ENCODE results near the gene KCTD16.

Gene KCTD16

GRCh38 chr5:144170276-144171024 is at the start of gene KCTD16, which contains the start of gene YIPF5:
TSS of gene KCTD16 (plus strand) at chr5:144170873.
TSS of gene YIPF5 (minus strand) at chr5:144170659. CDS start at chr5:144169955, 704 bp downstream.
- Histone ChIP-seq H3K9me3 (ENCODE audit: control insufficient read depth, insufficient read depth, low read length) (no peaks in the 10 kb centered on the region), H3K36me3 (ENCODE audit: control insufficient read depth, insufficient read depth, low read length) (no peaks in the 10 kb centered on the region), H3K27ac (ENCODE audit: low read length) (no peak within 1 kb of the TSS), H3K4me3 (ENCODE audit: low read length) (peak within 1 kb of the TSS; percentile 96; the same call in 1 of the 2 replicates), H3K4me1 (ENCODE audit: control insufficient read depth, insufficient read depth, low read length) (no peaks in the 10 kb centered on the region), H3K27me3 (ENCODE audit: control insufficient read depth, insufficient read depth, low read length) (no peaks in the 10 kb centered on the region)
- no CpG with 5 or more reads among the region's 39 CpGs for WGBS (ENCODE audit: insufficient coverage, insufficient read length)
- DNase-seq (ENCODE audit: low read depth, low spot score) = peak; percentile 95

GRCh38 chr5:144121577-144121976 is 49.1 kb upstream of the KCTD16 start:
- H3K36me3 ChIP-seq (ENCODE audit: control insufficient read depth, insufficient read depth, low read length) = no peaks in the 10 kb centered on the region
- 100% methylated on average over 1 of the region's 1 CpG for WGBS (ENCODE audit: insufficient coverage, insufficient read length)

GRCh38 chr5:144122081-144122480 is 48.6 kb upstream of the KCTD16 start:
- no peak overlapping the region for H3K4me3 ChIP-seq (ENCODE audit: low read length)
- no peaks in the 10 kb centered on the region for H3K9me3 ChIP-seq (ENCODE audit: control insufficient read depth, insufficient read depth, low read length)
- no peaks in the 10 kb centered on the region for H3K36me3 ChIP-seq (ENCODE audit: control insufficient read depth, insufficient read depth, low read length)
- no peak overlapping the region for H3K27ac ChIP-seq (ENCODE audit: low read length)
- no peak for DNase-seq (ENCODE audit: low read depth, low spot score)
- no CpG with 5 or more reads among the region's 2 CpGs for WGBS (ENCODE audit: insufficient coverage, insufficient read length)
- H3K4me1 ChIP-seq (ENCODE audit: control insufficient read depth, insufficient read depth, low read length) = peaks cover 4% of the 10 kb centered on the region; the same call in 1 of the 2 replicates
- H3K27me3 ChIP-seq (ENCODE audit: control insufficient read depth, insufficient read depth, low read length) = no peaks in the 10 kb centered on the region

More at GRCh38 chr5:144121577-144121976, 49.1 kb upstream of the KCTD16 start:
- peaks cover 4% of the 10 kb centered on the region; the same call in 1 of the 2 replicates for H3K4me1 ChIP-seq (ENCODE audit: control insufficient read depth, insufficient read depth, low read length)
- no peaks in the 10 kb centered on the region for H3K9me3 ChIP-seq (ENCODE audit: control insufficient read depth, insufficient read depth, low read length)
- no peak for DNase-seq (ENCODE audit: low read depth, low spot score)
- no peak overlapping the region for H3K4me3 ChIP-seq (ENCODE audit: low read length)
- no peaks in the 10 kb centered on the region for H3K27me3 ChIP-seq (ENCODE audit: control insufficient read depth, insufficient read depth, low read length)
- no peak overlapping the region for H3K27ac ChIP-seq (ENCODE audit: low read length)

GRCh38 chr5:144122641-144123040 is 48.0 kb upstream of the KCTD16 start:
- Histone ChIP-seq H3K36me3 (ENCODE audit: control insufficient read depth, insufficient read depth, low read length) (no peaks in the 10 kb centered on the region), H3K27ac (ENCODE audit: low read length) (no peak overlapping the region), H3K4me3 (ENCODE audit: low read length) (no peak overlapping the region), H3K4me1 (ENCODE audit: control insufficient read depth, insufficient read depth, low read length) (peaks cover 4% of the 10 kb centered on the region; the same call in 1 of the 2 replicates), H3K27me3 (ENCODE audit: control insufficient read depth, insufficient read depth, low read length) (no peaks in the 10 kb centered on the region), H3K9me3 (ENCODE audit: control insufficient read depth, insufficient read depth, low read length) (no peaks in the 10 kb centered on the region)
- no CpG with 5 or more reads among the region's 3 CpGs for WGBS (ENCODE audit: insufficient coverage, insufficient read length)
- DNase-seq (ENCODE audit: low read depth, low spot score) = no peak

GRCh38 chr5:144125163-144125726 is 45.4 kb upstream of the KCTD16 start:
- no peaks in the 10 kb centered on the region for H3K36me3 ChIP-seq (ENCODE audit: control insufficient read depth, insufficient read depth, low read length)
- peak; percentile 1 for DNase-seq (ENCODE audit: low read depth, low spot score)
- no peaks in the 10 kb centered on the region for H3K9me3 ChIP-seq (ENCODE audit: control insufficient read depth, insufficient read depth, low read length)
- H3K4me1 ChIP-seq (ENCODE audit: control insufficient read depth, insufficient read depth, low read length) = peaks cover 4% of the 10 kb centered on the region; the same call in 1 of the 2 replicates
- no peak overlapping the region for H3K4me3 ChIP-seq (ENCODE audit: low read length)
- no peak overlapping the region for H3K27ac ChIP-seq (ENCODE audit: low read length)
- no peaks in the 10 kb centered on the region for H3K27me3 ChIP-seq (ENCODE audit: control insufficient read depth, insufficient read depth, low read length)
- no CpG with 5 or more reads among the region's 4 CpGs for WGBS (ENCODE audit: insufficient coverage, insufficient read length)

- H3K9me3 ChIP-seq (ENCODE audit: control insufficient read depth, insufficient read depth, low read length) = no peaks in the 10 kb centered on the region
- no peaks in the 10 kb centered on the region for H3K27me3 ChIP-seq (ENCODE audit: control insufficient read depth, insufficient read depth, low read length)
- no peak for DNase-seq (ENCODE audit: low read depth, low spot score)
- peaks cover 4% of the 10 kb centered on the region; the same call in 1 of the 2 replicates for H3K4me1 ChIP-seq (ENCODE audit: control insufficient read depth, insufficient read depth, low read length)
- no peak overlapping the region for H3K27ac ChIP-seq (ENCODE audit: low read length)
- no peaks in the 10 kb centered on the region for H3K36me3 ChIP-seq (ENCODE audit: control insufficient read depth, insufficient read depth, low read length)
- H3K4me3 ChIP-seq (ENCODE audit: low read length) = no peak overlapping the region
- WGBS (ENCODE audit: insufficient coverage, insufficient read length) = no CpG with 5 or more reads among the region's 4 CpGs
These were observed 44.0 kb upstream of the KCTD16 start for GRCh38 chr5:144126707-144127106.

- no peaks in the 10 kb centered on the region for H3K27me3 ChIP-seq (ENCODE audit: control insufficient read depth, insufficient read depth, low read length)
- no peaks in the 10 kb centered on the region for H3K9me3 ChIP-seq (ENCODE audit: control insufficient read depth, insufficient read depth, low read length)
- no peak for DNase-seq (ENCODE audit: low read depth, low spot score)
- H3K27ac ChIP-seq (ENCODE audit: low read length) = no peak overlapping the region
- peaks cover 4% of the 10 kb centered on the region; the same call in 1 of the 2 replicates for H3K4me1 ChIP-seq (ENCODE audit: control insufficient read depth, insufficient read depth, low read length)
- H3K36me3 ChIP-seq (ENCODE audit: control insufficient read depth, insufficient read depth, low read length) = no peaks in the 10 kb centered on the region
- no peak overlapping the region for H3K4me3 ChIP-seq (ENCODE audit: low read length)
- WGBS (ENCODE audit: insufficient coverage, insufficient read length) = no CpG with 5 or more reads among the region's 4 CpGs
These were observed 41.8 kb upstream of the KCTD16 start for GRCh38 chr5:144128844-144129243.

- H3K27me3 ChIP-seq (ENCODE audit: control insufficient read depth, insufficient read depth, low read length) = no peaks in the 10 kb centered on the region
- H3K27ac ChIP-seq (ENCODE audit: low read length) = no peak overlapping the region
- H3K4me3 ChIP-seq (ENCODE audit: low read length) = no peak overlapping the region
- no CpG with 5 or more reads among the region's 4 CpGs for WGBS (ENCODE audit: insufficient coverage, insufficient read length)
- peaks cover 4% of the 10 kb centered on the region; the same call in 1 of the 2 replicates for H3K4me1 ChIP-seq (ENCODE audit: control insufficient read depth, insufficient read depth, low read length)
- no peaks in the 10 kb centered on the region for H3K36me3 ChIP-seq (ENCODE audit: control insufficient read depth, insufficient read depth, low read length)
- DNase-seq (ENCODE audit: low read depth, low spot score) = no peak
- H3K9me3 ChIP-seq (ENCODE audit: control insufficient read depth, insufficient read depth, low read length) = no peaks in the 10 kb centered on the region
These were observed 40.4 kb upstream of the KCTD16 start for GRCh38 chr5:144130306-144130705.

- Histone ChIP-seq H3K4me3 (ENCODE audit: low read length) (no peak overlapping the region), H3K36me3 (ENCODE audit: control insufficient read depth, insufficient read depth, low read length) (no peaks in the 10 kb centered on the region), H3K4me1 (ENCODE audit: control insufficient read depth, insufficient read depth, low read length) (no peaks in the 10 kb centered on the region), H3K27me3 (ENCODE audit: control insufficient read depth, insufficient read depth, low read length) (no peaks in the 10 kb centered on the region), H3K9me3 (ENCODE audit: control insufficient read depth, insufficient read depth, low read length) (no peaks in the 10 kb centered on the region), H3K27ac (ENCODE audit: low read length) (no peak overlapping the region)
- WGBS (ENCODE audit: insufficient coverage, insufficient read length) = no CpG with 5 or more reads among the region's 4 CpGs
- no peak for DNase-seq (ENCODE audit: low read depth, low spot score)
These were observed 39.4 kb upstream of the KCTD16 start for GRCh38 chr5:144131261-144131660.

- Histone ChIP-seq H3K36me3 (ENCODE audit: control insufficient read depth, insufficient read depth, low read length) (no peaks in the 10 kb centered on the region), H3K4me1 (ENCODE audit: control insufficient read depth, insufficient read depth, low read length) (no peaks in the 10 kb centered on the region), H3K9me3 (ENCODE audit: control insufficient read depth, insufficient read depth, low read length) (no peaks in the 10 kb centered on the region), H3K27me3 (ENCODE audit: control insufficient read depth, insufficient read depth, low read length) (no peaks in the 10 kb centered on the region), H3K4me3 (ENCODE audit: low read length) (no peak overlapping the region), H3K27ac (ENCODE audit: low read length) (no peak overlapping the region)
- DNase-seq (ENCODE audit: low read depth, low spot score) = no peak
- no CpG with 5 or more reads among the region's 4 CpGs for WGBS (ENCODE audit: insufficient coverage, insufficient read length)
These were observed 37.5 kb upstream of the KCTD16 start for GRCh38 chr5:144133050-144133633.

Measured in iPS DF 6.9 (cell line).